ENCODE data around the gene NARS2.
"Not testable (repeated sequence)": the region's sequence is repeated elsewhere in the genome, so short reads cannot be mapped to it uniquely, and the experiment has no call there.

NARS2 gene

GRCh38 chr11:78539506-78539905 is 35.2 kb downstream of the NARS2 start:
- no peak for DNase-seq

- DNase-seq = no peak
Observed at GRCh38 chr11:78536933-78537332, 37.7 kb downstream of the NARS2 start.

DNA sequence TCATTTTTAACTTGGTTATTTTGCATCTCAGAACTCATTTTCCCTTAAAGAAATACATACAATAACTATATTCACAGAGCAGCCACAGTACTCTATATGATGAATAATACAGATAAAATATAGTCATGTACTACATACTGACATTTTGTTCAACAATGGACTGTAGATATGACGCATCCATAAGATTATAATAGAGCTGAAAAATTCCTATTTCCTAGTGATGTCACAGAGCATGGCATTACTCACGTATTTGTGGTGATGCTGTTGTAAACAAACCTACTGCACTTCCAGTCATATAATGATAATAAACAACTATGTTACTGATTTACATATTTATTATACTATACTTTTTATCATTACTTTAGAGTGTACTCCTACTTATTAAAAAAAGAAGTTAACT is 38.7 kb downstream of the NARS2 start:
- no peak for DNase-seq

- DNase-seq = no peak
Observed at GRCh38 chr11:78535027-78535426, 39.6 kb downstream of the NARS2 start.

DNA sequence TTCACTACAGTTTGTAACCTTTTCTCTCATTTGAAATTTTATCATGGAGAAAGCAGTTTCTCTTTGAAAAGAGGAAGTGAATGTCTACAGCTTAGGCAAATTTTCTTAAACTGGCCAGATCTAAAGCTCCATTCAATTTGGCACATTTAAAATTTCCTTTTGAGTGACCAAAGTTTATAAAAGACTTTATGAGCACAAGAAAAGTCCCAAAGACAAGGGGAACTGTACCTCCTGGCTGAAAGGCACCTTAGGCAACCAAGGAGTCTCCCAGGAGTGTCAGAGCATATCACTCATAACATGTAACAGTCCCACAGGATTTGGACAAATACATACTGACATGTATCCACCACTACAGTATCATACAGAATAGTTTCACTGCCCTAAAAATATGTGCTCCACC is 41.3 kb downstream of the NARS2 start:
- DNase-seq = no peak

DNA sequence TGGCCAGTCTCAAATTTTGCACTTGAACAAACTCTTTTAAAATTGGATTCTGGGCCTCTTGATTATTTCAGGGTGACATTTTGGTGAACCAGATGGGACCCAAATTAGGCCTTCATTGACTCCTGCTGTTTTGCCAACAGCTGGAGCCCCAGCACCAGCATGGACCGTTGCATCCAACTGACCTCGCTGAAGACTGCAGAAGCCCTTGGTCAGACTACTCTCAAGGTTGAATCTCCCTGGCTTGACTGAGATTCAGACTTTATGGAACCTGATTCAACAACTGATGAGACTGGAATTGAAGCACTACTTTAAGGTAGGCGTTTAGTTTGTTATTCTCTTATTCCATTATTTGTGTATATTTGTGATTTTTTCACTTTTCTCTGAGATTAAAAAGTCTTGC is 41.7 kb downstream of the NARS2 start:
- DNase-seq = no peak

DNA sequence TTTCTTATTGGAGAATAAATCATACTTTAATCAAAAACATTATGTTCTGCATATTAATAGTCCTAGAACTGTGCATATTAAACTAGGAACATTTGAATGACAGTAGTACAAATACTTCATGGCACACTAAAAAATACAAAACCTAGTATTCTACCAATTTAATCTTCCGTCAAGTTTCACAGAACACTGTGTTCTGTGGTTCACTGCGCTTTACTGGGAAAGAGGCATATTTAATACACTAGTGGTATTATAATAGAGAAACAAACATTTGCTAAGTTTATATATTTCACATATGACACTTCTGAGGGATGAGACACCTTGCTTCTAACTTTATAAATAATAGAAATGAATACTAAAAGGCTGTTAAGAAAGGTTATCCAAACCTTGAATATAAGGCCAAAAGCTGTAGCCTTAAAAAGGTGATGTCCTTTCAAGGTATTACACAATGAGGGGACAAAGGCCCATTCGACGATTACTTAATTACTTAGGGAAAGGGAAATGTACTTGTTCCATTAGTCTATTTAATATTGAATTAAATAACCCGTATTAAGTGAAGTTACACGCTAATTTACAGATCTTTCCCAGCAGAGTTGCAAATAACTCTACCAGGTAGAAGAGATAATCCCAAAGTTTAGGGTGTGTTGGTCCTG is 48.0 kb downstream of the NARS2 start:
- no peak for DNase-seq

- DNase-seq = peak; percentile 12
Observed at GRCh38 chr11:78525720-78526119, 48.9 kb downstream of the NARS2 start.

DNA sequence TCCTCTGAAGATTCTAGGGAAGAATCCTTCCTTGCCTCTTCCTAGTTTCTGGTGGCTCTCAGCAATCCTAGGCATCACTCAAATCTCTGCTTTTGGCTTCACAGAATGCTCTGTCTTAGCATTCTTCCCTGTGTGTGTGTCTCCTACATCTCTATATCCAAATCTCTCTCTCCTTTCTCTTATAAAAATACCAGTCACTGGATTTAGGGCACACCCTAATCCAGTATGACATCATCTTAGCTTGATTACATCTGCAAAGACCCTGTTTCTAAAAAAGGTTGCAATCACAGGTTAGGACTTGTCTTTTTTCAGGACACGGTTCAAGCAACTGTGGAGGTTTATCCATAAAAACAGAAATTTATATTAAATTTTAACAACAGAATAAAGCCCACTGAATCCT is 54.4 kb downstream of the NARS2 start:
- no peak for DNase-seq

GRCh38 chr11:78516281-78516680 is 58.4 kb downstream of the NARS2 start:
- DNase-seq = no peak

- no peak for DNase-seq
Observed at GRCh38 chr11:78514922-78515502, 59.7 kb downstream of the NARS2 start.

- DNase-seq = not testable (repeated sequence)
Observed at GRCh38 chr11:78513085-78513484, 61.6 kb downstream of the NARS2 start.

DNA sequence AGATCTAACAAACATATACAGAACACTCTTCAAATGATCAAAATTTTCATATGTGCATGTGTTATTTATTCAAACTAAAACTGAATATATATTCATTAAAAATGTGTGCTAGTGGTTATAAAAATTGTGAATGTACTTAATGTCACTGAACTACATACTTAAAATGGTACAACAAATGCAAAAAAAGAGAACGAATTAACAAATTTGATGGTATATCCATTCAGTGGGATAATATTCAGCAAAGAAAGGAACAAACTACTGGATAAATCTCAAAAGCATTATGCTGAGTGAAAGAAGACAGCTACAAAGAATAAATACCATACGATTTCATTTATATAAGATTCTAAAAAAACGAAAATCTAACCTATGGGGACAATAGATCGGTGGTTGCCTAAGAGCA is 64.1 kb downstream of the NARS2 start:
- no peak for DNase-seq

- DNase-seq = no peak
Observed at GRCh38 chr11:78510025-78510596, 64.6 kb downstream of the NARS2 start.

GRCh38 chr11:78504708-78505107 is 70.0 kb downstream of the NARS2 start:
- DNase-seq = no peak

DNA sequence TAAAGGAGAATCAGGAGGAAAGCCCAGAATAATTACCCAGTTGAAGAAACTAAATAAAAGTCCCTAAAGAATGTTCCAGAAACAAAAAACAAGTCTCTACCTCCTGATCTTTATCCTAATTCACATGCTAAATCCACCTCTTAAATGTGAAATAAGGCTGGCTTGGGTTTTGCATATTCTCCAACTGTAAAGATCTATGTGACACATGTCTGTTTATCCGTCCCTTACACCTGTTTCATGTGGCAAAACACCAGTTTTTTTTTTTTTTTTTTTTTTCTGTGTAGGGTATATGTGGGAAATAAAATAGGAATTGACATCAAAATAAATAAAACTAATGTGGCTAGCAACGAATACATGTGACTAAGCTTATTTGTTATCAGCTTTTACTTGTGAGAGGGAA is 70.5 kb downstream of the NARS2 start:
- DNase-seq = no peak

DNA sequence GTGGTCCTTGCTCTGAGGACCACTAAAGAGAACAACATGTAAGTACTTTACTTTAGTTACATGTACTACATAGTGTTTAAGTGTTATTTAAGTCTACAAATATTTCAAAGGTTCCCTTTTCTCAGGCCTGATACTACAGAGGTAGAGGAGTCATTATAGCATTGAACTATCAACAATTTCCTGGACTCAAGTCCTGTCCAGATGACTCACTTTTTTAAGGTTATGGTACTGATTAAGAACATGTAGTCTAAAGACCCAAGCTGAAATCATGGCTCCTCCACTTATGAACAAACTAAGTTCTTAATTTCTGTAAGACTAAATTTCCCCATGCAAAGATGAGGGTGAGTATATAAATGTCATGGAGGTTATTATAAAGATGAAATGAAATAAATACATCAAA is 74.7 kb downstream of the NARS2 start:
- DNase-seq = no peak

DNA sequence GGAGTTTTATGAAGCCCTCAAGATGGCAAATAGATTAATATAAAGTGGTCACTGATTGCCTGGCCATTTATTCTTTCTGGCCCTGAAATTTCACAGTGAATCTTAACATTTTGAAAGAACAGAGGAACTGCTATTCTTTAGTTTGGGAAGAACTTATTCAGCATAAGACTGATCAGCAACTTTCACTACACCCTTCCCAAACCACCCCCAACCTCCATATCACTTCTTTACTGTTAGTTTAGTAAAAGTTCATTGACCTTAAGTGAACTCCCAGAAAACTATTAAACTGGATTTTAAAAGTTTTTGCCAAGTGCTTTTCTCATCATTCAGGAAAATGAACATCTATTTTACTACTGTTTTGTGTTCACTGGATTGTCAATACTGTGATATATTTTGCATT is 77.4 kb downstream of the NARS2 start:
- DNase-seq = no peak

- no peak for DNase-seq
Observed at GRCh38 chr11:78493413-78493975, 81.2 kb downstream of the NARS2 start.

- DNase-seq = no peak
Observed at GRCh38 chr11:78492973-78493372, 81.7 kb downstream of the NARS2 start.

DNA sequence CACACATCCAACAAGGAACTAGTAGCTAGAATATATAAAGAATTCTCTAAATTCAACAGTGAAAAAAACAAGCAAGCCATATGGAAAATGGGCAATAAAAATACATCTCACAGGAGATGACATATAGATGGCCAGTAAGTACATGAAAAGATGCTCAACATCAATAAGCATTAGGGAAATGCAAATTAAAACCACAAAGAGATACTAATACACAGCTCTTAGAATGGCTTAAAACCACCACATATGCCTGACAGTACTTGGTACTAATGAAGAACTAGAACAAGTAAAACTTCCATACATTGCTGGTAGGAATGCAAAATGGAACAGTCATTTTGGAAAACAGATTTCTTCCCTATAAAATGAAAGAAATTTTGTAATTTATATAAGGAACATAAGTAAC is 85.5 kb downstream of the NARS2 start:
- no peak for DNase-seq

DNA sequence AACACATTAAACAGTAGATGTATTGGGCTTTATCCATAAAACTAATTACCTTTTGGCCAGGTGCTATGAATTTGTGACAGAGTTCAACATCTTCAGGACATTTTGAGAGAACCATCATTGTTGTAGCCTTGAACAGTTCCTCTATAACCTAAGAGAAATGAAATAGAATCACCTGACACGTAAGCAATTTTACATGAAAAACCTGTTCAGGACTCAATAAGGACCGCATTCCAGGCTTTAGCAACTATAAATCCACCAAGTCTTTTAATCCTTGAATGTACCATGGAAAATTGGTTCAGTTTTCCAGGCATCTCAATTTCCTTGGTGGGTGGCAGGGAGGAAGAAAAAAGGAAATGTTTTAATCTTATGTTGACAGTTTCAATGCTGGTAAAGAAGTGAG is 96.1 kb downstream of the NARS2 start:
- no peak for DNase-seq

DNA sequence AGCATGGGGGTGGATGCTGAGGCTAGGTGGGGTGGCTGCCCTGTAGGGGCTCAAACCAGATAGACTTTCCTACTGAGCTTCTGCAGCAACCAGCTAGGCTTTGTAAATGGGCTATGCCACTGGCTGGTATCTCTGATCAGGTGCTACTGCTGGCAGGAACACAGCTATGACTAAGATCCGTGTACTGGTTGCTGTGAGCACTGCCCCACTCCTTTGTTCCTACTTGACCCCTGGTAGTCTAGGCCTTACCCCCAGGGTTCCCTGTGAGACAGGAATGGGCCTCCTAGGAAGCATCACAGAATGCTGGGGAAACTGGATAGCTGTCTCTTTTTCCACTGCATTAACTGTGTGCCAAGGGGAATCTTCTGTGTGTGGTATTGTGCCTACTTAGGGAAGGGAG is 98.6 kb downstream of the NARS2 start:
- peak; percentile 16 for DNase-seq

GRCh38 chr11:78474451-78474850 is 100.2 kb downstream of the NARS2 start:
- DNase-seq = no peak

- no peak for DNase-seq
Observed at GRCh38 chr11:78472905-78473304, 101.8 kb downstream of the NARS2 start.
